Transverse colon (tissue), 4 donors: Measurements from ENCODE around the gene EPYC. TPM values are rescaled to one million over a fixed set of nuclear protein-coding genes. Genes with fewer than 3 reads are reported as not detected.

Source experiments
- DNase-seq: peaks from one replicate; pipeline ENCODE4 v3.0.0-alpha.2; 2019
- H3K27ac ChIP-seq, 4 donors: fragments of 200-600 bp; sonication (generic); 2 replicates each; pipeline ENCODE4 v1.5.1; 2016 to 2018; ENCODE audit warnings: inconsistent platforms in 4 of 4
- H3K27me3 ChIP-seq: fragments of 200-600 bp; sonication (generic); 2 replicates; pipeline ENCODE4 v1.5.1; 2017; ENCODE audit warnings: inconsistent platforms
- H3K36me3 ChIP-seq, 4 donors: fragments of 200-600 bp; sonication (generic); 2 replicates each; pipeline ENCODE4 v1.5.1; 2017 to 2019; ENCODE audit warnings: inconsistent platforms in 4 of 4
- H3K4me1 ChIP-seq, 4 donors: fragments of 200-600 bp; sonication (generic); 2 replicates each; pipeline ENCODE4 v1.5.1; 2017 to 2020; ENCODE audit warnings: inconsistent platforms in 4 of 4
- H3K4me3 ChIP-seq, 4 donors: fragments of 200-600 bp; sonication (generic); 1 replicate in 1 of 4; 2 replicates in 3 of 4; pipeline versions ENCODE4 v1.5.1 to v1.6.1; 2017 to 2019; ENCODE audit warnings: inconsistent platforms in 4 of 4
- H3K9me3 ChIP-seq, 2 donors: fragments of 200-600 bp; sonication (generic); 2 replicates each; pipeline ENCODE4 v1.5.1; 2017 to 2019; ENCODE audit warnings: inconsistent platforms in 2 of 2
- EP300 ChIP-seq: sonication (generic); formaldehyde crosslinking; IDR thresholded peaks from one replicate; pipeline ENCODE4 v1.6.1; 2017; ENCODE audit warnings: antibody characterized with exemption, low read depth
- POLR2A ChIP-seq: fragments of 450-650 bp; IDR thresholded peaks from one replicate; pipeline ENCODE4 v1.6.1; 2016; ENCODE audit warnings: antibody characterized with exemption, mild to moderate bottlenecking, moderate library complexity
- POLR2AphosphoS5 ChIP-seq, 3 donors: sonication (generic); formaldehyde crosslinking; IDR thresholded peaks; one replicate each; pipeline ENCODE4 v1.6.1; 2016; ENCODE audit warnings: antibody characterized with exemption in 3 of 3
- WGBS, 2 donors: methylation state at CpG; one replicate each; pipeline ENCODE4 v1.1.5; 2018; ENCODE audit warnings: low coverage in 1 of 2; 5-methylcytosine and 5-hydroxymethylcytosine counted together
- in situ Hi-C, 4 donors: fragments of 200-750 bp; cut with MboI; loops; one replicate each; pipeline versions ENCODE4 v1.15.0 to v1.15.1; 2017; ENCODE audit warnings: low sequenced_read_pairs in 3 of 4, low pct_ligation_motif_present in 1 of 4, low pct_unique_long_range_greater_than_20kb in 1 of 4
- intact Hi-C: fragments of 100-400 bp; cut with DNase I; formaldehyde crosslinking; loops from one replicate; pipeline ENCODE4 v1.15.1; 2023; ENCODE audit warnings: low total_unique reads
- total RNA-seq, 4 donors: library from RNA; depleted of rRNA; stranded (reverse); fragments of >200 nt; gene quantifications; one replicate each; pipeline ENCODE4 v1.1.0, GENCODE V29; 2016
- TF ChIP-seq, protein P1 (sequence below), 5 experiments: fragments of 200-600 bp in 3 of 5; fragments of 450-650 bp in 2 of 5; sonication (generic) in 3 of 5; IDR thresholded peaks; 1 replicate in 2 of 5; 2 replicates in 3 of 5; pipeline ENCODE4 v1.5.1; 2016 to 2017; ENCODE audit warnings: antibody characterized with exemption in 5 of 5, inconsistent platforms in 3 of 5, mild to moderate bottlenecking in 2 of 5, moderate library complexity in 1 of 5

The EPYC gene
- total RNA-seq, 4 donors from 2014 or later: not detected

DNA sequence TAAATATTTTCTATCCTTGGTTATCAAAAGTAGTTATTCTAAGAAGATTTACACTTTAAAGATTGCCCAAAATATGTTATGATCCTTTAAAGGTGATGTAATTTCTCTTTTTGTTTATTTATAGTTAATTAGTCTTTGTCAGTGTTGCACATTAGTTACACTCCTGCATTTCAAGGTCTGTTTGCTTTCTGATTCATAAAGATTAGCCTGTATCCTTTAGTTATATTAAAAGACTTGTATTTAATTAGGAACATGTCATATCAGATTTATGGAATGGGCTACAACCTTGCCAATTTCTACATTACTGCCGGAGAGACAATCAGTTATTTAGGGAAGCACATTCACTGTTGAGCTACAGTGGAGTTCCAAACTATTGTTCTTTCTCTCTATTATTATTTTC is 3.5 kb downstream of the EPYC start:
- no peaks in the 10 kb centered on the region for H3K4me1 ChIP-seq
- in situ Hi-C loops: no loop called here
- H3K4me3 ChIP-seq: no peak overlapping the region
- no peak overlapping the region for H3K27ac ChIP-seq
- intact Hi-C loops: no loop called here
- H3K36me3 ChIP-seq: no peaks in the 10 kb centered on the region
- no peaks in the 10 kb centered on the region for H3K27me3 ChIP-seq
- no peak for DNase-seq
- no peak for TF ChIP-seq POLR2A
- no peak for TF ChIP-seq POLR2AphosphoS5 (IDR thresholded peaks at IDR 0.05)
- TF ChIP-seq, protein P1, sequence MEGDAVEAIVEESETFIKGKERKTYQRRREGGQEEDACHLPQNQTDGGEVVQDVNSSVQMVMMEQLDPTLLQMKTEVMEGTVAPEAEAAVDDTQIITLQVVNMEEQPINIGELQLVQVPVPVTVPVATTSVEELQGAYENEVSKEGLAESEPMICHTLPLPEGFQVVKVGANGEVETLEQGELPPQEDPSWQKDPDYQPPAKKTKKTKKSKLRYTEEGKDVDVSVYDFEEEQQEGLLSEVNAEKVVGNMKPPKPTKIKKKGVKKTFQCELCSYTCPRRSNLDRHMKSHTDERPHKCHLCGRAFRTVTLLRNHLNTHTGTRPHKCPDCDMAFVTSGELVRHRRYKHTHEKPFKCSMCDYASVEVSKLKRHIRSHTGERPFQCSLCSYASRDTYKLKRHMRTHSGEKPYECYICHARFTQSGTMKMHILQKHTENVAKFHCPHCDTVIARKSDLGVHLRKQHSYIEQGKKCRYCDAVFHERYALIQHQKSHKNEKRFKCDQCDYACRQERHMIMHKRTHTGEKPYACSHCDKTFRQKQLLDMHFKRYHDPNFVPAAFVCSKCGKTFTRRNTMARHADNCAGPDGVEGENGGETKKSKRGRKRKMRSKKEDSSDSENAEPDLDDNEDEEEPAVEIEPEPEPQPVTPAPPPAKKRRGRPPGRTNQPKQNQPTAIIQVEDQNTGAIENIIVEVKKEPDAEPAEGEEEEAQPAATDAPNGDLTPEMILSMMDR (IDR thresholded peaks at IDR 0.05): no peak
- TF ChIP-seq EP300: no peak
- no peaks in the 10 kb centered on the region for H3K9me3 ChIP-seq
- WGBS, 2 donors: 54 to 71% methylated on average over 1 of the region's 1 CpG

DNA sequence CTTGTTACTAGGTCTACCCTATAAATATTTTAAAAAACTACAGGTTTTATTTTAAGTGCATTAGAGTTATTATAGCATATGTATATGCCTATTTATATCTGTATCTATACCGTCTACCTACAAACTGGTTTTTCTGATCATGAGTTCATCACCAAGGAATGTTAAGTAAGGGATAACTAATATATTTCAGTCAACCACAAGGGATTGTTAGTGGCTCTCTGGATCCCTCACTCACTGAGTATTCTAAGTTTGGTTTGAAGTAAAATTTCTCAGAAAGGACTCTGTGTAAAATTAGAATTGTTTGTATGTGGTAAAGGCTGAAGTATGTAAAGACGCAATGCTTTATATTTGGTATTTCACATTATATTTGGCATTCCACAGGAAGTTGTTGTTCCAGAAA is 4.8 kb downstream of the EPYC start:
- Histone ChIP-seq H3K4me3 (no peak overlapping the region), H3K27ac (no peak overlapping the region), H3K36me3 (no peaks in the 10 kb centered on the region), H3K4me1 (no peaks in the 10 kb centered on the region), H3K9me3 (no peaks in the 10 kb centered on the region), H3K27me3 (no peaks in the 10 kb centered on the region)
- WGBS, 2 donors: 88 to 100% methylated on average over 2 of the region's 2 CpGs
- DNase-seq: no peak
- in situ Hi-C loops (loop anchor here in 1 of 4 donors (25.0 kb wide), 1 partner anchor 362 kb away; no protein-coding TSS in a partner anchor), intact Hi-C loops (no loop called here)
- TF ChIP-seq EP300: no peak
- TF ChIP-seq POLR2A: no peak
- TF ChIP-seq POLR2AphosphoS5 (IDR thresholded peaks at IDR 0.05): no peak
- TF ChIP-seq, protein P1 (IDR thresholded peaks at IDR 0.05): no peak

DNA sequence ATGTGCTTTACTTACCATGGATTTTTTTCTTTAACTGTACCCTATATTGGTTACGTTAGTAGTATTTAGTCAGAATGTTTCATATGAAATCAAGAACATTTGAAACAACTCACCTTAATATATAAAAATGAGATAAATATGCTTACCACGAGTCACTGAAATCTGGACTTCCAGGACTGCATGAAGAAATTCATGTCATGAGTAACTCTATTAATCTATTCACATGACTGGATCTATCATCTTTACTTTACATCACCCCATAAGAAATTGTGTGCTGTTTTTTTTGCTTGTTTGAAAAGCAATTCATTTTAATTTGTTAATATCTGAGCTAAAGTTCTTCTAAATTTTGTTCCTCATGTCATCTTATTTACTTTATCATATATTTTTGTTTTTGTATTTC is 5.2 kb downstream of the EPYC start:
- intact Hi-C loops: no loop called here

DNA sequence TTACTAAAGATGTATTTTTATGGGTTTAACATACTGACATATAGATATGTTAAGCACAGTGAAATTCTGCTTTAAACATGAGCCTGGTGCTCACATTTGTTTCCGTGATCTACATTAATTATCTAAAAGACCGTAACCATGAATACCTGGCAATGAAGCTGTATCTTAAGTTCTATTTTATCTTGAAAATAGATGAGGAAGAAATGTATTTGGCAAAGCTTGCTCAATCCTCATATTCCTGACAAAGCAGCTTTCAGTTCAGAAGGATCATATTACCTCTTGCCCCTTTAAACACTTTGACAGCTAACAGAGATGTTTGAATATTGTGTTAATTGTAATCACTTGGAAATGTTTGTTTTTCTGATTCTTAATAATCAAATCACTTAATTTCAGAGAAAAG is 9.8 kb downstream of the EPYC start:
- Histone ChIP-seq H3K4me1 (no peaks in the 10 kb centered on the region), H3K4me3 (no peak overlapping the region), H3K27ac (no peak overlapping the region), H3K36me3 (no peaks in the 10 kb centered on the region), H3K27me3 (no peaks in the 10 kb centered on the region), H3K9me3 (no peaks in the 10 kb centered on the region)
- TF ChIP-seq, protein P1 (IDR thresholded peaks at IDR 0.05): no peak
- no peak for TF ChIP-seq EP300
- TF ChIP-seq POLR2A: no peak
- TF ChIP-seq POLR2AphosphoS5 (IDR thresholded peaks at IDR 0.05): no peak
- DNase-seq: no peak
- intact Hi-C loops (no loop called here), in situ Hi-C loops (loop anchor here in 1 of 4 donors (25.0 kb wide), 1 partner anchor 367 kb away; no protein-coding TSS in a partner anchor)
- WGBS, 2 donors: 88 to 92% methylated on average over 2 of the region's 2 CpGs

More for the DNA sequence above, 5.2 kb downstream of the EPYC start:
- no peaks in the 10 kb centered on the region for H3K36me3 ChIP-seq
- no peak overlapping the region for H3K27ac ChIP-seq
- no peaks in the 10 kb centered on the region for H3K4me1 ChIP-seq
- no peak overlapping the region for H3K4me3 ChIP-seq
- no peaks in the 10 kb centered on the region for H3K9me3 ChIP-seq
- no peaks in the 10 kb centered on the region for H3K27me3 ChIP-seq
- in situ Hi-C loops: loop anchor here in 1 of 4 donors (25.0 kb wide), 1 partner anchor 363 kb away; no protein-coding TSS in a partner anchor
- TF ChIP-seq, protein P1 (IDR thresholded peaks at IDR 0.05): no peak
- TF ChIP-seq EP300: no peak
- no peak for TF ChIP-seq POLR2AphosphoS5 (IDR thresholded peaks at IDR 0.05)
- no peak for TF ChIP-seq POLR2A
- 81 to 82% methylated on average over 2 of the region's 2 CpGs for WGBS, 2 donors
- DNase-seq: no peak
